HG03060 (cell line): ENCODE measurements around the gene CCL1.

ENCODE experiments used
- ATAC-seq: cut with Tn5 transposase; IDR thresholded peaks from one replicate; pipeline ENCODE4 v1.9.1; 2021; ENCODE audit warnings: low read depth, moderate number of reproducible peaks; ENCODE audit not compliant: unreplicated experiment

CCL1 gene, protein sequence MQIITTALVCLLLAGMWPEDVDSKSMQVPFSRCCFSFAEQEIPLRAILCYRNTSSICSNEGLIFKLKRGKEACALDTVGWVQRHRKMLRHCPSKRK

DNA sequence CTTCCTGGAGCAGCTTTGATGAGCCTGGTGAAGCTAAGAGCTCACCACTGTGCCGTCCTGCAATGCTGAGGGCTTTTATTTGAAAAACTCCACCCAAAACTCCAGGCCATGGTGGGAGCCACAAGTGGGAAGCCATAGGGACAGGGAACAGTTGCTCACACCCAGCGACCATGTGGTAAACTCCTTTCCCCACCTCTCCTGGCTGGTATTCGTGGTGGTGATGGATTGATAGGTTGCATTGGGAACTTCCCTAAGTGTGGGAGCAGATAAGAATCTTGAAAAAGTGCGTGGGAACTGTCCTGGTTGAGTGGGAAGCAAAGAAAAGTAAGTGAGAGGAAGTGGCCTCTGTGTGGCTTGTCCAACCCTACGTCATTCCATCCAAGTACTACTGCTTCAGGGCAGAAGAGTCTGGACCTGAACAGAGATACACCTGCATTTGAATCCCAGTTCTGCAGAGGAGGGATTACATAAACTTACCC, at the start of gene CCL1:
Gene CCL1 (minus strand): TSS at position 51 of the 479 bp plus-strand sequence. CDS start 72 bp downstream, outside the sequence.
- no peak for ATAC-seq

DNA sequence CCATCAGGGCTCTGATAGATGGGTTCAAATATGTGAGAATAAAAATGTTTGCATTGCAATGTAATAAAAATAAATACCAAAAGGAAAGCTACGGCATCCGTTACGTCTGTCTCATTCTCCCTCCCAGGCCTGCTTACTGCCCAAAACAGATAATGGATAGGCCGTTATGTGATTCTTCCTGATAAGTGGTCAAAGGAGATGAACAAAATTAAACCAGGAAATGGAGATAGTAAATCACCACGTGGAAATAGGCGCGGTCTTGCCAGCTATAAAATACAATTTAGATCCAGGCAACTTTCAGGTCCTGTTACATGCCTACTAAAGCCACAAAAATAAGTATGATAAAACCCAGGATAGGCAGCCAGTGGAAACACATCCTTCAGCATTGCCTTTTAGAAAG, 49.5 kb upstream of the CCL1 start:
- ATAC-seq, result no peak

DNA sequence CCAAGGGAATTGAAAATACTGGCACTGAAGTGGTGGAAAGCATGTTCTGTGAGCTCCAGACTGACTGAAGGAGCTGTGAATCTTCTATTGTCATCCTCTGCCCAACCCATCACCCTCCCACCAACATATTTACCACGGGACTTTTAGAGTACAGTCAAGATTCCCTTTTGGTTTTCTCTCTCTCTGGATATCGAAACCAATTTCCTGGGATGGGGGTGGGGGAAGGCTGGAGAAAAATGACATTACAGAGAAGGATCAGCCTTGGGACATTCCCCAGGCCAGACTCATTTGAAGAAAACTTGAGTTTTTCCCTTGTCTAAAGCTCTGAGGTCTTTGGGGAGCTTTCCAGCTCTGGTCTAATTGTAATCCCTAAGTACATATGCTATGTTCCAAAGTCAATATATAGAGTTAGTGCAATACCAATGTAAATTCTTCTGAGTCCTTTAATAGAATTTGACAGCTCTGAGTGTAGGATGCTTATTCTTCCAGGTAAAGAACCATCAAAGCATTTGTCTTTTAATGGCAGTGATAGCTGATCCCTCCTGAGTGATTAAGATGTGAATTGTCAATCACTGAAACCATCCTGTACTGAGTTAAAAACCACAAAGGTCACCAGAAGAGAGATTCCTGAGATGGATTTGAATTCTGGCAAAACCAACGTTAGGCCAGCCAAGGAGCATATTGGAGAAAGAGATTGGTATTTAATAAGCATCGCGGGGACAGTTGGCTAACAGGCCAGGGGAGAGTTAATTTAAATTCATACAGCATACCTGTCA, 48.8 kb upstream of the CCL1 start:
- no peak for ATAC-seq

DNA sequence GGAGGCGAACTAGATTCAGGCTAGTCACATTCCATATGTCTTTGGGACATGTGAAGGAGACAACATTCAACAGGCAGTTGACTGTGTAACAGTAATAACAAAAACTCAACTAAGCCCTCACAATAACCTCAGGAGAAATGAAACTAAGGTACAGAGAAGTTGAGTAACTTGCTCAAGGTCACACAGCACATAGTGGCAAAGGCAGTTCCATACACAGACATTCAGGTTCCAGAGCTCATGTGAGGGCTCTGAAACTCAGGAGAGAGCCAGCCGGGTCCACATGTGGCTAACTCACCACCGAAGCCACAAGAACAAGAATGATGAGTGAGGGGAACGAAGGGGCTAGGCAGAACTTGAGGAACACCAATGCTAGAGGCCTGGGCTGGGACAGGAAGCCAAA, 46.3 kb upstream of the CCL1 start:
- ATAC-seq, result no peak

GRCh38 chr17:34408439-34408838, 45.4 kb upstream of the CCL1 start:
- no peak for ATAC-seq

DNA sequence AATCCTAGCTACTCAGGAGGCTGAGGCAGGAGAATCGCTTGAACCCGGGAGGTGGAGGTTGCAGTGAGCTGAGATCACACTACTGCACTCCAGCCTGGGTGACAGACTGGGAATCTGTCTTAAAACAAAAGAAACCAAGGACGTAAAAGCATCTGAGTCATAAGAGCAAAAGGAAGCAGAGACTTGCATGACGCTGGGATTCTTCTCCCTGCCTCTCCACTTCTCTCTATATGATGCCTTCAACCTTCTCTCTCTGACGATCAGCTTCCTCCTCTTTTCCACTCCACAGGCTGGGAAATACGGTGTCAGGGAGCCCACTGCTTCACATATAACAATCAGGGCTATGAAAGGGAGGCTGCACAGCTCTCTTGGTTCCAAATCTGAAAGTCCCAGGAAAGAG, 43.2 kb upstream of the CCL1 start:
- no peak for ATAC-seq

DNA sequence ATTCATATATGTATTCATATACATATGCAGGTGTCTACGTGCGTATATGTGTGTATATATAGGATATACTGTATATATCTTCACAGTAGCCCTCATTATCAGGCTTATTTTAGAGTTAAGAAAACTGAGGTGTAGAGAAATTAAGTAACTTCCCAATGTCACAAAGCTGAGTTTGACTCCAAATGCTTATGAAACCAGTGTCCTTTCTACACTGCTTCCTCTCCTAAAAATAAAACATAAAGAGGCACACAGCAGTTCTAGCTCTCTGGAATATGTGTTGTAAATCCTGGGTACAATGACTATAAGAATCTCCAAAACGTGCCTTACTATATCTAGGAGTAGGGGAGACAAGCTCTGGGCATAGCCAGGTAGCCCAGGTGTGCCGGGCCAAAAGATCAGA, 40.0 kb upstream of the CCL1 start:
- no peak for ATAC-seq

- ATAC-seq, result no peak
These were observed 38.1 kb upstream of the CCL1 start for GRCh38 chr17:34401165-34401564.

GRCh38 chr17:34400301-34400931, 37.4 kb upstream of the CCL1 start:
- ATAC-seq, result no peak

DNA sequence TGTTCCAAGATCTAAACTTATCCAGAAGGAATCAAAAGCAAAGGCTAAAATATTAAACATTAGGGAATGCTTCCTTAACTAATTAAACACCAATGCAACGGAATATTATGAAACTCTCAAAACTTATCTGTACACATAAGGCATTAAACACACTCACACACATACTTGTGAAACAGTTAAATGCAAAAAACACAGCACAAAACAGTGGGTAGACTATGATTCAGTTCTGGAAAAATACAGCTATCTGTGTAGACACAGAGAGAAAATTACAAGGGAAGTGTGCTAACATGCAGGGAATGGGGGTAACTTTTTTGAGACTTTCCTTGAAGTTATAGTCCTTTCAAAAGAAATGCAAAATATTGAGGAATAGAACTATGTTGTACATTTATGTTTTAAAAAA, 36.7 kb upstream of the CCL1 start:
- ATAC-seq, result no peak

GRCh38 chr17:34398990-34399389, 36.0 kb upstream of the CCL1 start:
- no peak for ATAC-seq

GRCh38 chr17:34397265-34397664, 34.2 kb upstream of the CCL1 start:
- no peak for ATAC-seq

GRCh38 chr17:34393401-34393800, 30.4 kb upstream of the CCL1 start:
- no peak for ATAC-seq

DNA sequence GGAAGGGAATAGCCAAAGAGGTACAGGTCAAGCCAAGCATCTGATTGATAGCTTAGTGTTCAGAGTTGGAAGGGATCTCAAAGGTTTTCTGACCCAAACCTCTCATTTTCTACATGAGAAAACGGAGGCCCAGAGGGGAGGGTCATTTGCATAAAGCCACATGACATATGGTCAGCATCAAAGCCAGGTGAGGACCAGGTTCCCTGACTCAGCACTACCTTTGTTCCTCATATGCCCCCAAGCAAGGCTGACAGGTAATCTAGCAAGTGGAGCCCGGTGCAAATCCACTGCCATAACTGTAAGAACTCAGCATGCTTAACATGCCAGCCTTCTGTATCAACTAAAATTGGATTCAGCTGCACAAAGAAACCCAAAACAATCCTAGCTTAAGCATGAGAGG, 28.2 kb upstream of the CCL1 start:
- ATAC-seq, result no peak

GRCh38 chr17:34390649-34391048, 27.6 kb upstream of the CCL1 start:
- no peak for ATAC-seq

DNA sequence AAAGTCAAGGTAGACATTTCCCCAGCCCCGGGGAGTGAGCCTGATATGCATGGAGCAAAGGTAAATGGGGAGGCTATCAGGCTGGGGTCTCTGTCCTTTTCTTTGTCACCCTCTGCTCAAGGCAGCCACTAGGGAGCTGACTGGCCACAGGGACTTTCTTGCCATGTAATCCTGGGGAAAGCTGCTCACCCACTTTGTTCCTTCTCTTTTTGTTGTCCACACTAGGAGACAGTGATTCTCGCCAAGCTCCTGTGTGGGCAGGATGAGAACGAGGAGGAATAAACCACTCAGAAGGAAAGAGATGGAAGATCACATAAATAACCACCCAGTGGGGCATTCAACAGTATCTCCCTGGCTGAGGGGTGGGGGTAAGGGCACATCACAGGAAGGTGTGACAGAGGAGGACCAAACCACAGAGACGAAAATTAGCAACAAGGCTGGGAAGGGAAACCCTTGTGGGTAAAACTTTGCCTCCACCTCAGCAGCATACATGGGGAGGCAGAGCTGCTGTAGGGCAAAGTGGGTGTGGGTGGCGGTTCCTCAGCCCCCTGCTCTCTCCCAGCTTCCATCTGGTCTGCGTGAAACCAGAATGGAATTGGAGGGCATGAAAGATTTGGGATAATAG, 26.2 kb upstream of the CCL1 start:
- ATAC-seq, result no peak

DNA sequence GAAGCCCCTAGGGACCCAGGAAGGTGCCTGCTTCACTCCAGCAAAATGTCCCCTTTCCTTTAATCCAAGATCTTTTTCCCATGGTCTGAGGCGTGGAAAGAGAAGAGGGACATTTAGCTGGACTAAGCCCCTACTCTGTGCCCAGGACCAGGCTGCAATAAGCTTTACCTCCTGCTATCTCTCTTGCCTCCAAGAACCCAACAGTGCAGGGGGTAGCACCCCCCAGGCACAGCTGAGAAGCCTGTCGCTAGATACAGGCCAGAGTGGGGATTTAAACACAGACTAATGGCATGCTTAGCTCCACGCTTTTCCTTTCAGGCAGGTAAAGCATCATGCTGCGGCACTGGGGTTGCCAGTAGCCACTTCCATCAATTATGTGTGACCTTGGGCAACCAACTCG, 24.5 kb upstream of the CCL1 start:
- ATAC-seq, result no peak

DNA sequence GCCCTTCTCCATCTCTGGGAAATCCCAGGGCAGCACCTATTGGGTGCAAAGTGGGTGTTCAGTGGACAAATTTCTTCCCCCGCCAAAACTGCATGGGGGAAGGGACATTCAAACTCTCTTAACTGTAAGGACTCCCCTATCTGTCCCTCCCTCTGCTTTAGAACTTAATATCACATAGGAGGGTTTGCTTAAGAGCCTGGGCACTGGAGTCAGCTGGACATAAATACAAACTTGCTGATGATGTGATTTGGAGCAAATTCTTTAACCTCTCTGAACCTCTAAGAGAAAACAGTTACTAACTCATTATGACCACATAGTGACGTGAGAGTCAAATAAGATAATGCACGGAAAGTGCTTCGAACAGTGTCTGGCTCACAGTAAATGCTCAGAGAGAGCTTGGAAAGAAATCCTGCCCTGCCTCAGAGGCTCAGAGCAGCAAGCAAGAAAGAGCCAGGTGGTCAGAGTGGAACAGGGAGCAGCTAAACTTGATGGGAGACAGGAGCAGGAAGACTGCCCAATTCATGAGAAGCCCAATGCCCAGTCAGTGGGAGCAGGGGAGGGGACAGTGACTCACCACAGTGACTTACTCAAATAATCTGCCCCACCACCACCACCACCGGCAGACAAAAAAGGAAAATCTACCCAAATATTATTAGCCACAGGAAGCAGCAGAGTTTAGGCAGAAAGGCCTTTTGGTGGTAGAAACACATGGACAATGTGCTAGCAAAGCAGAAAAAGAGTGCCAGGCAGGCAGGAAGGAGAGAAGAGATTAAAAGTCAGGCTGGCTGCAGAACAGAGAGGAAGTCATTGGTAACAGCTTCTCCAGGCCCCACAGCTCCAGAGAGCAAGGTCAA, 23.9 kb upstream of the CCL1 start:
- no peak for ATAC-seq

DNA sequence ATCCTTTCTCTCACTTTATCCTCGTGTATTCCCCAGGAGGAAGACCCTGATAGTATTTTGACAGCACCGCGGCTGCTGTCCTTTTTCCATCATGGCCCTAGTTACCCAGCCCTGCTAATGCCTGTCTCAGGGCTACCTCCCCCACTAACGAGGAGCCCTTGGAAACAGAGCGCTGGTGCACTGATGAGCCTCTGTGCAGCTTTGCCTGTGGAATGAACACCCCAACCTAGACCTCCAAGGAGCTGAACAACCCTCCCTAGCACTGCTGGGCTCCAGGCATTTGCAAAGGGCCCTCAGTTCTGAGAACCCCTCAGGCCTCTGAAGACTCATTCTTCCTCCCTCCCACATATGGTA, 23.3 kb upstream of the CCL1 start:
- no peak for ATAC-seq

DNA sequence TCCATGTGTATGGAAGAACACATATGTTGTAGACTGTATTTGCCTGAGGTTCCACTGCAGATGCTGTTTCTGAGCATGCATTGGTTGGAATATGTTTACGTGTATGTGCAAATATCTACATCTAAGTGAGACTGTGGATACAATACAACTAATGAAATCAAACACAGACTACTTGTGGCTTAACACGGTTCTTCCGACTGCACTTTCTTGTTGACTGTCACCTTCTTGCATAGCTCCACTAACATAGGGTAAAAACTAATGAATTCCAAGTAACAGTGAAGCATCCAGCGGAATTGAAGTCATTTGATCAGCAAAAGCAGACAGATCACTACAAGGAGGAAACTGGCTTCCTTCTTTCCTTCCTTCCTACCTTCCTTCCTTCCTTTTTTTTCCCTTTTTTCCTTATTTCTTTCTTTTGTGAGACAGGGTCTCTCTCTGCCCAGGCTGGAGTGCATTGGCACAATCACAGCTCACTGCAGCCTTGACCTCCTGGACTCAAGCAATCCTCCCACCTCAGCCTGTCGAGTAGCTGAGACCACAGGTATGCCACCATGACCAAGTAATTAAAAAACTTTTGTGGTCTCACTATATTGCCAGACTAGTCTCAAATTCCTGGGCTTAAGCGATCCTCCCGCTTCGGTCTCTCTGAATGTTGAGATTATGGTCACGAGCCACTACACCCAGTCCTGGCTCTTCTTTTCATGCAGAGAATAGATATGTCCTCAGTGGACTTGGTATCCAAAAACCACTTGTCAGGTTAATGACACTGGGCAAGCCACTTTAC, 22.0 kb upstream of the CCL1 start:
- ATAC-seq, result no peak
